GM12878 (cell line): Measurements from ENCODE around the gene PDGFB. TPM values are rescaled to one million over a fixed set of nuclear protein-coding genes. Genes with fewer than 3 reads are reported as not detected.

ENCODE experiments used
- ATAC-seq: fragments of 200-7000 bp; cut with Tn5 transposase; 3 replicates; pipeline ENCODE4 v1.9.1; 2020; ENCODE audit warnings: mild to moderate bottlenecking, moderate library complexity
- BruUV-seq: library from RNA; stranded (reverse); fragments of 400-500 nt; replicated peaks from 2 replicates; lab custom pipeline; 2021; lab: Mats Ljungman, UMichigan
- CTCF ChIA-PET: fragments of 300-600 bp; sonication (Branson Sonifier 250); formaldehyde crosslinking; extraction: SDS; loops from one replicate; lab custom pipeline; 2021; ENCODE audit warnings: inconsistent platforms; lab: Yijun Ruan, JAX
- POLR2A ChIA-PET: fragments of 350-600 bp; formaldehyde crosslinking; extraction: SDS; loops from one replicate; lab custom pipeline; 2021; ENCODE audit warnings: inconsistent platforms; lab: Charles Lee
- RAD21 ChIA-PET: fragments of 300-600 bp; sonication (Branson Sonifier 250); formaldehyde crosslinking; loops from one replicate; lab custom pipeline; 2023; ENCODE audit warnings: antibody characterized with exemption; ENCODE audit not compliant: unreplicated experiment; lab: Charles Lee
- SMC1A ChIA-PET: fragments of 300-600 bp; sonication (Branson Sonifier 250); formaldehyde crosslinking; loops from one replicate; lab custom pipeline; 2023; ENCODE audit not compliant: unreplicated experiment, uncharacterized antibody; lab: Charles Lee
- DNase-seq: peaks from one replicate; pipeline ENCODE4 v3.0.0-alpha.2; 2011; ENCODE audit warnings: low read depth, low spot score
- FAIRE-seq: peaks from 3 replicates; lab custom pipeline; 2011; peaks lifted over from hg19 to GRCh38; lab: Jason Lieb, UNC
- H2AFZ ChIP-seq: 2 replicates; pipeline ENCODE4 v1.6.0; 2011; ENCODE audit warnings: low read depth, low read length, control low read depth; ENCODE audit not compliant: control insufficient read depth
- H3K27ac ChIP-seq: 2 replicates; pipeline ENCODE4 v1.5.1; 2011; ENCODE audit warnings: control low read depth; ENCODE audit not compliant: control insufficient read depth, insufficient read depth
- H3K27me3 ChIP-seq, 2 experiments: replicated peaks in 1 of 2; 2 replicates each; pipeline versions ENCODE4 v1.6.0 to v1.6.1; 2011; ENCODE audit warnings: low read length in 1 of 2; ENCODE audit not compliant: control insufficient read depth in 2 of 2, insufficient read depth in 2 of 2
- H3K36me3 ChIP-seq, 2 experiments: 2 replicates each; pipeline ENCODE4 v1.5.1; 2011; ENCODE audit warnings: low read length in 1 of 2; ENCODE audit not compliant: control insufficient read depth in 2 of 2, insufficient read depth in 2 of 2
- H3K4me1 ChIP-seq: 2 replicates; pipeline ENCODE4 v1.6.1; 2011; ENCODE audit warnings: mild to moderate bottlenecking, low read length, moderate library complexity, mixed read lengths; ENCODE audit not compliant: control insufficient read depth, insufficient read depth
- H3K4me2 ChIP-seq: 2 replicates; pipeline ENCODE4 v1.6.0; 2011; ENCODE audit warnings: control low read depth; ENCODE audit not compliant: control insufficient read depth, insufficient read depth
- H3K4me3 ChIP-seq: fragments of 200-600 bp; sonication (generic); 2 replicates; pipeline ENCODE4 v1.5.1; 2016
- H3K79me2 ChIP-seq: 2 replicates; pipeline ENCODE4 v1.6.0; 2011; ENCODE audit warnings: low read length; ENCODE audit not compliant: control insufficient read depth, insufficient read depth
- H3K9ac ChIP-seq: 2 replicates; pipeline ENCODE4 v1.8.0; 2011; ENCODE audit warnings: low read length, control low read depth, mixed read lengths; ENCODE audit not compliant: control insufficient read depth, insufficient read depth
- H3K9me3 ChIP-seq: replicated peaks from 3 replicates; pipeline ENCODE4 v1.5.1; 2011; ENCODE audit warnings: mild to moderate bottlenecking, low read length; ENCODE audit not compliant: control insufficient read depth, insufficient read depth
- H4K20me1 ChIP-seq: 2 replicates; pipeline ENCODE4 v1.6.0; 2011; ENCODE audit not compliant: control insufficient read depth, insufficient read depth
- CHD2 ChIP-seq: IDR thresholded peaks from 2 replicates; pipeline ENCODE4 v1.6.1; 2011; ENCODE audit warnings: low read depth, low read length, improper control_type of control experiment, borderline replicate concordance
- EZH2 ChIP-seq: IDR thresholded peaks from 2 replicates; pipeline ENCODE4 v1.6.1; 2012; ENCODE audit warnings: low read depth, mild to moderate bottlenecking, control low read depth, inconsistent platforms, low read length, borderline replicate concordance; ENCODE audit not compliant: control insufficient read depth
- HDAC6 ChIP-seq: fragments of 200-600 bp; sonication (generic); IDR thresholded peaks from one replicate; pipeline ENCODE4 v1.8.0; 2017; ENCODE audit warnings: antibody characterized with exemption; ENCODE audit not compliant: unreplicated experiment
- ZNF24 ChIP-seq: fragments of 450-650 bp; IDR thresholded peaks from 2 replicates; pipeline ENCODE4 v1.6.1; 2017; ENCODE audit warnings: antibody characterized with exemption, mild to moderate bottlenecking
- WGBS: methylation state at CpG from one replicate; pipeline ENCODE4 v1.1.6; 2016; ENCODE audit warnings: low lambda C conversion rate; ENCODE audit not compliant: insufficient replicate concordance, insufficient coverage; ENCODE audit errors: missing lambda C conversion rate; 5-methylcytosine and 5-hydroxymethylcytosine counted together
- in situ Hi-C: fragments of 300-500 bp; cut with MboI; formaldehyde crosslinking; loops from 9 replicates; pipeline ENCODE4 v1.14.3; 2018; ENCODE audit warnings: mixed read lengths
- intact Hi-C: fragments of 100-400 bp; cut with micrococcal nuclease; formaldehyde crosslinking; loops from one replicate; pipeline ENCODE4 v1.14.2; 2022; ENCODE audit not compliant: unreplicated experiment
- polyA plus RNA-seq, 11 experiments: library from polyadenylated mRNA; depleted of rRNA in 4 of 11; unstranded in 6 of 11; stranded (reverse) in 5 of 11; fragments of >200 nt; fragmentation: Nextera tagmentation in 4 of 11; fragmentation: Illumina TruSeq in 1 of 11; extraction: Ambion mirVana in 4 of 11; extraction: Trizol in 1 of 11; gene quantifications; 1 replicate in 1 of 11; 2 replicates in 10 of 11; pipeline versions ENCODE4 v1.2.1 to v1.2.3, GENCODE V29; 2011 to 2016; ENCODE audit warnings: inconsistent platforms in 2 of 11, missing spikeins in 2 of 11, low read depth in 1 of 11
- total RNA-seq, 4 experiments: library from RNA; depleted of rRNA in 3 of 4; stranded (reverse); fragments of >200 nt in 3 of 4; fragmentation: Illumina TruSeq in 1 of 4; extraction: Trizol in 1 of 4; gene quantifications; 2 replicates each; pipeline versions ENCODE4 v1.2.1 to v1.2.3, GENCODE V29; 2013 to 2021
- TF ChIP-seq, protein P1 (sequence below): IDR thresholded peaks from 2 replicates; pipeline ENCODE4 v1.6.1; 2012; ENCODE audit warnings: low read length, inconsistent platforms

Gene PDGFB
- total and polyA plus RNA-seq, 10 of the 15 experiments (the other 5 are each of a cell fraction or from before 2014, with no cell fraction given) = 0.13 to 1.1 (median 0.56) TPM; not detected in 1

DNA sequence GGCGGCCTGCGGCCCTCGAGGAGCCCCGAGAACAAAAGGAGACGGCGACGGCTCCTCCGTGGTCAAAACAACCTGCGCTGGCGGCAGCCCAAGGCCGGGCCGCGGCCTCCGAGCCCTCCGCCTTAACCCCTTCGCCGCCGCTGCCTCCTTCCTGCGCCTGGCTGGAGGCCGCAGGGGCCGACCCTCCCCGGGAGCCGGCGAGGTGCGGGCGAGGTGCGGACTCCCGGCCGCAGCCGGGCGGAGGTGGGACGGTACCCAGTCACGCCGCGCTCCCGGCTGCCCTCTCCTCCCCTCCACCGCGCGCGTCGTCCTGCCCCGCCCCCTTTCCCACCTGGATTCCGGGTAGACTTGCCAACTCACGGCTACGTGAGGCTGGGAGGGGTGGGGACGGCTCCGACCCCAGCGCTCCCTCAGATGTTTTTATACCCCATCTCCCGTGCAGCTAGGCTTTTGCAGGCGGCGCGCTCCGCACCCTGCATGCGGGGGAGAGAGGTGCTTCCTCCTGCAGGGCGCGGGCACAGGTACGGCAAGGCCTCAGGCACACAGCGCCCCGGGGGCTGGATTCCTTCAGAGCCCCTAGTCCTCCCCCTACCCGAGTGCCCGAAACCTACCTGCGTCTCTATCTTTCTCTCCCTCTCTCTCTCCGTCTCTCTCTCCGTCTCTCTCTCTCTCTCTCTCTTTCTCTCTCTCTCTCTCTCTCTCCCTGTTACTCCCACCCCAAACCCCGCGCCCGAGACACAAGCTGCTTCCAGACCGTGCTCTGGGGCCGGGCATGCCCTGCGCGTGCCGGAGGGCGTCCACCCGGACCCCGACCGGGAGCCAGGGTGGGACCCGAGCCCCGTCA, 2.0 kb downstream of the PDGFB start:
- TF ChIP-seq EZH2 = 0 out of 2 replicates have a peak, but pooled peaks have one; percentile 1
- TF ChIP-seq, protein P1, sequence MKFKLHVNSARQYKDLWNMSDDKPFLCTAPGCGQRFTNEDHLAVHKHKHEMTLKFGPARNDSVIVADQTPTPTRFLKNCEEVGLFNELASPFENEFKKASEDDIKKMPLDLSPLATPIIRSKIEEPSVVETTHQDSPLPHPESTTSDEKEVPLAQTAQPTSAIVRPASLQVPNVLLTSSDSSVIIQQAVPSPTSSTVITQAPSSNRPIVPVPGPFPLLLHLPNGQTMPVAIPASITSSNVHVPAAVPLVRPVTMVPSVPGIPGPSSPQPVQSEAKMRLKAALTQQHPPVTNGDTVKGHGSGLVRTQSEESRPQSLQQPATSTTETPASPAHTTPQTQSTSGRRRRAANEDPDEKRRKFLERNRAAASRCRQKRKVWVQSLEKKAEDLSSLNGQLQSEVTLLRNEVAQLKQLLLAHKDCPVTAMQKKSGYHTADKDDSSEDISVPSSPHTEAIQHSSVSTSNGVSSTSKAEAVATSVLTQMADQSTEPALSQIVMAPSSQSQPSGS = no peak
- no peak for TF ChIP-seq ZNF24
- peak; percentile 7 for TF ChIP-seq HDAC6
- no peak for TF ChIP-seq CHD2
- TF ChIP-seq, all 136 proteins: peak for 2
- Histone ChIP-seq H3K4me3 (no peak overlapping the region; the same call in 1 of the 2 replicates), H3K4me2 (peak overlapping the region; percentile 63), H3K27ac (no peak overlapping the region), H3K4me1 (peaks cover 14% of the 10 kb centered on the region), H2AFZ (no peak overlapping the region), H4K20me1 (no peaks in the 10 kb centered on the region; the same call in 1 of the 2 replicates), H3K36me3 (no peaks in the 10 kb centered on the region), H3K9me3 (no peaks in the 10 kb centered on the region), H3K79me2 (no peaks in the 10 kb centered on the region), H3K9ac (no peak overlapping the region), H3K27me3 (peaks cover 13 to 20% of the 10 kb centered on the region in 2 experiments)
- no TSS peak for BruUV-seq
- SMC1A ChIA-PET = no interaction called here
- in situ Hi-C loops = no loop called here
- no peak for FAIRE-seq
- no peak for ATAC-seq
- CTCF ChIA-PET = no interaction called here
- RAD21 ChIA-PET = no interaction called here
- POLR2A ChIA-PET = no interaction called here
- WGBS = 10% methylated on average over 59 of the region's 78 CpGs
- intact Hi-C loops = no loop called here
- DNase-seq = no peak
